CD4-positive, alpha-beta memory T cell (primary cell): Measurements from ENCODE around the gene CCN5. TPM values are rescaled to one million over a fixed set of nuclear protein-coding genes. Genes with fewer than 3 reads are reported as not detected.

Experiments used
- CTCF ChIA-PET: fragments of 350-600 bp; sonication (Branson Sonifier 250); formaldehyde crosslinking; loops from one replicate; lab custom pipeline; 2021; ENCODE audit warnings: inconsistent platforms; ENCODE audit not compliant: partially characterized antibody; lab: Charles Lee
- POLR2A ChIA-PET: fragments of 350-600 bp; sonication (Branson Sonifier 250); formaldehyde crosslinking; loops from one replicate; lab custom pipeline; 2021; ENCODE audit not compliant: partially characterized antibody; lab: Charles Lee
- DNase-seq, 5 donors: peaks; one replicate each; pipeline versions ENCODE4 v3.0.0 to v3.0.0-alpha.2; 2020 to 2022; ENCODE audit warnings: mixed read lengths in 1 of 5
- H3K27ac ChIP-seq: one replicate; pipeline ENCODE4 v1.7.0; 2013; ENCODE audit warnings: low read depth, low read length
- H3K27me3 ChIP-seq: 2 replicates; pipeline ENCODE4 v1.7.0; 2013; ENCODE audit warnings: mild to moderate bottlenecking, low read length, moderate library complexity; ENCODE audit not compliant: insufficient read depth
- H3K36me3 ChIP-seq: 2 replicates; pipeline ENCODE4 v1.7.0; 2013; ENCODE audit warnings: mild to moderate bottlenecking, low read length, moderate library complexity; ENCODE audit not compliant: insufficient read depth
- H3K4me1 ChIP-seq: 2 replicates; pipeline ENCODE4 v1.7.0; 2013; ENCODE audit warnings: mild to moderate bottlenecking, low read length, moderate library complexity; ENCODE audit not compliant: insufficient read depth
- H3K4me3 ChIP-seq, 2 donors: one replicate each; pipeline ENCODE4 v1.7.0; 2013; ENCODE audit warnings: low read length in 2 of 2, mild to moderate bottlenecking in 1 of 2
- H3K9me3 ChIP-seq, 2 donors: one replicate each; pipeline ENCODE4 v1.7.0; 2013; ENCODE audit warnings: low read length in 2 of 2, control low read depth in 1 of 2; ENCODE audit not compliant: control insufficient read depth in 1 of 2
- H3K27ac Mint-ChIP-seq, 7 donors: one replicate each; pipeline ENCODE4 v1.8.0; 2020 to 2021; ENCODE audit warnings: mixed read lengths in 7 of 7, mild to moderate bottlenecking in 6 of 7, inconsistent platforms in 3 of 7, moderate library complexity in 3 of 7
- H3K27me3 Mint-ChIP-seq, 2 donors: one replicate each; pipeline ENCODE4 v1.8.0; 2020 to 2021; ENCODE audit warnings: mixed read lengths in 2 of 2
- H3K36me3 Mint-ChIP-seq, 2 donors: one replicate each; pipeline ENCODE4 v1.8.0; 2020 to 2021; ENCODE audit warnings: mixed read lengths in 2 of 2, inconsistent platforms in 1 of 2, mild to moderate bottlenecking in 1 of 2
- H3K4me1 Mint-ChIP-seq, 4 donors: one replicate each; pipeline ENCODE4 v1.8.0; 2020 to 2021; ENCODE audit warnings: mixed read lengths in 4 of 4, mild to moderate bottlenecking in 1 of 4
- H3K4me3 Mint-ChIP-seq, 8 donors: one replicate each; pipeline ENCODE4 v1.8.0; 2020 to 2021; ENCODE audit warnings: mixed read lengths in 8 of 8, mild to moderate bottlenecking in 7 of 8, moderate library complexity in 6 of 8, inconsistent platforms in 3 of 8
- H3K9me3 Mint-ChIP-seq, 8 donors: one replicate each; pipeline ENCODE4 v1.8.0; 2020 to 2021; ENCODE audit warnings: mixed read lengths in 8 of 8, mild to moderate bottlenecking in 5 of 8, inconsistent platforms in 3 of 8, moderate library complexity in 1 of 8
- intact Hi-C: fragments of 100-400 bp; cut with micrococcal nuclease; formaldehyde crosslinking; loops from one replicate; pipeline ENCODE4 v1.15.1; 2023
- polyA plus RNA-seq, 2 donors: library from polyadenylated mRNA; unstranded; fragments of 300-500 nt; fragmentation: Illumina TruSeq; gene quantifications; one replicate each; pipeline ENCODE4 v1.2.3, GENCODE V29; 2021
- total RNA-seq, 2 experiments: library from RNA; stranded (reverse); gene quantifications; one replicate each; pipeline ENCODE4 v1.2.3, GENCODE V29; 2021

Gene CCN5
- total and polyA plus RNA-seq, 4 experiments from 2014 or later: not detected

- POLR2A ChIA-PET: no interaction called here
- H3K27ac ChIP-seq: no peak overlapping the region
- no peak for DNase-seq
- intact Hi-C loops: no loop called here
- H3K27me3 ChIP-seq: peaks cover 3% of the 10 kb centered on the region
- H3K9me3 ChIP-seq: no peaks in the 10 kb centered on the region
- H3K4me1 ChIP-seq: no peaks in the 10 kb centered on the region
- H3K4me3 Mint-ChIP-seq: no peak overlapping the region
- CTCF ChIA-PET: interaction anchor here (1.7 kb wide), 1 partner anchor 22 kb away, joined by 4 read pairs; no protein-coding TSS in a partner anchor
- H3K4me1 Mint-ChIP-seq: peaks cover 0 to 3% (median 0%) of the 10 kb centered on the region in 4 donors
- H3K36me3 ChIP-seq: no peaks in the 10 kb centered on the region
- H3K27ac Mint-ChIP-seq: no peak overlapping the region
- H3K9me3 Mint-ChIP-seq: no peaks in the 10 kb centered on the region
- H3K36me3 Mint-ChIP-seq: no peaks in the 10 kb centered on the region
- peaks cover 12 to 35% of the 10 kb centered on the region in 2 donors for H3K27me3 Mint-ChIP-seq
- H3K4me3 ChIP-seq: no peak overlapping the region
Observed at GRCh38 chr20:44769481-44769863, 54.3 kb downstream of the CCN5 start.

GRCh38 chr20:44770484-44771171 is 55.5 kb downstream of the CCN5 start:
- H3K4me1 ChIP-seq: no peaks in the 10 kb centered on the region
- intact Hi-C loops: no loop called here
- no peak overlapping the region for H3K27ac ChIP-seq
- ChIA-PET CTCF (no interaction called here), POLR2A (no interaction called here)
- Mint-ChIP-seq H3K27ac (no peak overlapping the region), H3K4me1 (peaks cover 0 to 3% (median 0%) of the 10 kb centered on the region in 4 donors), H3K9me3 (no peaks in the 10 kb centered on the region), H3K36me3 (no peaks in the 10 kb centered on the region), H3K4me3 (no peak overlapping the region), H3K27me3 (peaks cover 12 to 34% of the 10 kb centered on the region in 2 donors)
- H3K4me3 ChIP-seq: no peak overlapping the region
- H3K27me3 ChIP-seq: peaks cover 3% of the 10 kb centered on the region
- no peaks in the 10 kb centered on the region for H3K36me3 ChIP-seq
- DNase-seq: no peak
- H3K9me3 ChIP-seq: no peaks in the 10 kb centered on the region

- peaks cover 0 to 3% (median 0%) of the 10 kb centered on the region in 4 donors for H3K4me1 Mint-ChIP-seq
- intact Hi-C loops: no loop called here
- no peak overlapping the region for H3K4me3 ChIP-seq
- no peaks in the 10 kb centered on the region for H3K4me1 ChIP-seq
- ChIA-PET POLR2A (no interaction called here), CTCF (no interaction called here)
- H3K4me3 Mint-ChIP-seq: no peak overlapping the region
- no peak overlapping the region for H3K27ac Mint-ChIP-seq
- H3K9me3 ChIP-seq: no peaks in the 10 kb centered on the region
- H3K9me3 Mint-ChIP-seq: no peaks in the 10 kb centered on the region
- peaks cover 13 to 31% of the 10 kb centered on the region in 2 donors for H3K27me3 Mint-ChIP-seq
- H3K36me3 ChIP-seq: no peaks in the 10 kb centered on the region
- H3K27me3 ChIP-seq: peaks cover 3% of the 10 kb centered on the region
- no peak for DNase-seq
- H3K27ac ChIP-seq: no peak overlapping the region
- no peaks in the 10 kb centered on the region for H3K36me3 Mint-ChIP-seq
Observed at GRCh38 chr20:44771172-44771535, 56.0 kb downstream of the CCN5 start.

GRCh38 chr20:44772636-44773035 is 57.5 kb downstream of the CCN5 start:
- H3K27ac ChIP-seq: no peak overlapping the region
- Mint-ChIP-seq H3K9me3 (peaks cover 0 to 3% (median 0%) of the 10 kb centered on the region in 8 donors), H3K27me3 (peaks cover 16 to 31% of the 10 kb centered on the region in 2 donors), H3K4me1 (peaks cover 0 to 3% (median 0%) of the 10 kb centered on the region in 4 donors), H3K36me3 (no peaks in the 10 kb centered on the region), H3K4me3 (no peak overlapping the region), H3K27ac (no peak overlapping the region)
- intact Hi-C loops: no loop called here
- ChIA-PET POLR2A (no interaction called here), CTCF (no interaction called here)
- no peaks in the 10 kb centered on the region for H3K36me3 ChIP-seq
- no peak for DNase-seq
- H3K9me3 ChIP-seq: no peaks in the 10 kb centered on the region
- no peaks in the 10 kb centered on the region for H3K4me1 ChIP-seq
- no peak overlapping the region for H3K4me3 ChIP-seq
- peaks cover 3% of the 10 kb centered on the region for H3K27me3 ChIP-seq

- no peak overlapping the region for H3K27ac ChIP-seq
- no peak overlapping the region for H3K4me3 ChIP-seq
- Mint-ChIP-seq H3K36me3 (no peaks in the 10 kb centered on the region), H3K4me3 (no peak overlapping the region), H3K9me3 (peaks cover 0 to 3% (median 0%) of the 10 kb centered on the region in 8 donors), H3K27me3 (peaks cover 16 to 33% of the 10 kb centered on the region in 2 donors), H3K4me1 (peaks cover 0 to 3% (median 0%) of the 10 kb centered on the region in 4 donors), H3K27ac (no peak overlapping the region)
- no peaks in the 10 kb centered on the region for H3K4me1 ChIP-seq
- no peak for DNase-seq
- peaks cover 3% of the 10 kb centered on the region for H3K27me3 ChIP-seq
- ChIA-PET POLR2A (no interaction called here), CTCF (no interaction called here)
- H3K9me3 ChIP-seq: no peaks in the 10 kb centered on the region
- intact Hi-C loops: no loop called here
- H3K36me3 ChIP-seq: no peaks in the 10 kb centered on the region
Observed at GRCh38 chr20:44773070-44773829, 58.1 kb downstream of the CCN5 start.

- ChIA-PET CTCF (no interaction called here), POLR2A (no interaction called here)
- H3K4me1 ChIP-seq: no peaks in the 10 kb centered on the region
- H3K27me3 ChIP-seq: no peaks in the 10 kb centered on the region
- no peaks in the 10 kb centered on the region for H3K4me1 Mint-ChIP-seq
- peaks cover 0 to 3% (median 0%) of the 10 kb centered on the region in 8 donors for H3K9me3 Mint-ChIP-seq
- H3K27me3 Mint-ChIP-seq: peaks cover 11 to 21% of the 10 kb centered on the region in 2 donors
- H3K4me3 Mint-ChIP-seq: no peak overlapping the region
- H3K36me3 Mint-ChIP-seq: no peaks in the 10 kb centered on the region
- H3K36me3 ChIP-seq: no peaks in the 10 kb centered on the region
- no peak overlapping the region for H3K4me3 ChIP-seq
- DNase-seq: no peak
- no peak overlapping the region for H3K27ac Mint-ChIP-seq
- no peak overlapping the region for H3K27ac ChIP-seq
- no peaks in the 10 kb centered on the region for H3K9me3 ChIP-seq
- intact Hi-C loops: no loop called here
Observed at GRCh38 chr20:44776980-44777379, 61.8 kb downstream of the CCN5 start.
